GM12878 (cell line): ENCODE results near the gene PTPRN2. TPM values are rescaled to one million over a fixed set of nuclear protein-coding genes. Genes with fewer than 3 reads are reported as not detected.

Experiments
- ATAC-seq: fragments of 200-7000 bp; cut with Tn5 transposase; 3 replicates; pipeline ENCODE4 v1.9.1; 2020; ENCODE audit warnings: mild to moderate bottlenecking, moderate library complexity
- BruUV-seq: library from RNA; stranded (reverse); fragments of 400-500 nt; replicated peaks from 2 replicates; lab custom pipeline; 2021; lab: Mats Ljungman, UMichigan
- CTCF ChIA-PET: fragments of 300-600 bp; sonication (Branson Sonifier 250); formaldehyde crosslinking; extraction: SDS; loops from one replicate; lab custom pipeline; 2021; ENCODE audit warnings: inconsistent platforms; lab: Yijun Ruan, JAX
- POLR2A ChIA-PET: fragments of 350-600 bp; formaldehyde crosslinking; extraction: SDS; loops from one replicate; lab custom pipeline; 2021; ENCODE audit warnings: inconsistent platforms; lab: Charles Lee
- RAD21 ChIA-PET: fragments of 300-600 bp; sonication (Branson Sonifier 250); formaldehyde crosslinking; loops from one replicate; lab custom pipeline; 2023; ENCODE audit warnings: antibody characterized with exemption; ENCODE audit not compliant: unreplicated experiment; lab: Charles Lee
- SMC1A ChIA-PET: fragments of 300-600 bp; sonication (Branson Sonifier 250); formaldehyde crosslinking; loops from one replicate; lab custom pipeline; 2023; ENCODE audit not compliant: unreplicated experiment, uncharacterized antibody; lab: Charles Lee
- DNase-seq: peaks from one replicate; pipeline ENCODE4 v3.0.0-alpha.2; 2011; ENCODE audit warnings: low read depth, low spot score
- FAIRE-seq: peaks from 3 replicates; lab custom pipeline; 2011; peaks lifted over from hg19 to GRCh38; lab: Jason Lieb, UNC
- H2AFZ ChIP-seq: 2 replicates; pipeline ENCODE4 v1.6.0; 2011; ENCODE audit warnings: low read depth, low read length, control low read depth; ENCODE audit not compliant: control insufficient read depth
- H3K27ac ChIP-seq: 2 replicates; pipeline ENCODE4 v1.5.1; 2011; ENCODE audit warnings: control low read depth; ENCODE audit not compliant: control insufficient read depth, insufficient read depth
- H3K27me3 ChIP-seq, 2 experiments: replicated peaks in 1 of 2; 2 replicates each; pipeline versions ENCODE4 v1.6.0 to v1.6.1; 2011; ENCODE audit warnings: low read length in 1 of 2; ENCODE audit not compliant: control insufficient read depth in 2 of 2, insufficient read depth in 2 of 2
- H3K36me3 ChIP-seq, 2 experiments: 2 replicates each; pipeline ENCODE4 v1.5.1; 2011; ENCODE audit warnings: low read length in 1 of 2; ENCODE audit not compliant: control insufficient read depth in 2 of 2, insufficient read depth in 2 of 2
- H3K4me1 ChIP-seq: 2 replicates; pipeline ENCODE4 v1.6.1; 2011; ENCODE audit warnings: mild to moderate bottlenecking, low read length, moderate library complexity, mixed read lengths; ENCODE audit not compliant: control insufficient read depth, insufficient read depth
- H3K4me2 ChIP-seq: 2 replicates; pipeline ENCODE4 v1.6.0; 2011; ENCODE audit warnings: control low read depth; ENCODE audit not compliant: control insufficient read depth, insufficient read depth
- H3K4me3 ChIP-seq: fragments of 200-600 bp; sonication (generic); 2 replicates; pipeline ENCODE4 v1.5.1; 2016
- H3K79me2 ChIP-seq: 2 replicates; pipeline ENCODE4 v1.6.0; 2011; ENCODE audit warnings: low read length; ENCODE audit not compliant: control insufficient read depth, insufficient read depth
- H3K9ac ChIP-seq: 2 replicates; pipeline ENCODE4 v1.8.0; 2011; ENCODE audit warnings: low read length, control low read depth, mixed read lengths; ENCODE audit not compliant: control insufficient read depth, insufficient read depth
- H3K9me3 ChIP-seq: replicated peaks from 3 replicates; pipeline ENCODE4 v1.5.1; 2011; ENCODE audit warnings: mild to moderate bottlenecking, low read length; ENCODE audit not compliant: control insufficient read depth, insufficient read depth
- H4K20me1 ChIP-seq: 2 replicates; pipeline ENCODE4 v1.6.0; 2011; ENCODE audit not compliant: control insufficient read depth, insufficient read depth
- CHD4 ChIP-seq: fragments of 200-600 bp; sonication (generic); IDR thresholded peaks from 2 replicates; pipeline ENCODE4 v1.6.1; 2016; ENCODE audit warnings: mild to moderate bottlenecking
- HCFC1 ChIP-seq: fragments of 150-350 bp; IDR thresholded peaks from 2 replicates; pipeline ENCODE4 v1.6.1; 2014; ENCODE audit warnings: low read length
- HDGF ChIP-seq: fragments of 450-650 bp; IDR thresholded peaks from 2 replicates; pipeline ENCODE4 v1.6.1; 2016; ENCODE audit warnings: antibody characterized with exemption
- NBN ChIP-seq: fragments of 450-650 bp; IDR thresholded peaks from 2 replicates; pipeline ENCODE4 v1.6.1; 2016
- NR2C1 ChIP-seq: fragments of 450-650 bp; IDR thresholded peaks from 2 replicates; pipeline ENCODE4 v1.6.1; 2017; ENCODE audit warnings: antibody characterized with exemption, mild to moderate bottlenecking, moderate library complexity
- POLR2A ChIP-seq: IDR thresholded peaks from 2 replicates; pipeline ENCODE4 v1.6.1; 2011; ENCODE audit warnings: low read depth, mild to moderate bottlenecking, low read length
- RAD51 ChIP-seq: fragments of 450-650 bp; IDR thresholded peaks from 2 replicates; pipeline ENCODE4 v1.6.1; 2016; ENCODE audit warnings: moderate library complexity, mild to moderate bottlenecking, inconsistent platforms
- SKIL ChIP-seq: fragments of 450-650 bp; IDR thresholded peaks from 2 replicates; pipeline ENCODE4 v1.6.1; 2017; ENCODE audit warnings: mild to moderate bottlenecking, low read depth, inconsistent platforms; ENCODE audit not compliant: poor library complexity, severe bottlenecking
- WRNIP1 ChIP-seq: IDR thresholded peaks from 2 replicates; pipeline ENCODE4 v1.6.1; 2011; ENCODE audit warnings: low read depth, low read length, improper control_type of control experiment, borderline replicate concordance
- YBX1 ChIP-seq: fragments of 450-650 bp; IDR thresholded peaks from 2 replicates; pipeline ENCODE4 v1.6.1; 2016; ENCODE audit warnings: antibody characterized with exemption
- ZNF24 ChIP-seq: fragments of 450-650 bp; IDR thresholded peaks from 2 replicates; pipeline ENCODE4 v1.6.1; 2017; ENCODE audit warnings: antibody characterized with exemption, mild to moderate bottlenecking
- WGBS: methylation state at CpG from one replicate; pipeline ENCODE4 v1.1.6; 2016; ENCODE audit warnings: low lambda C conversion rate; ENCODE audit not compliant: insufficient replicate concordance, insufficient coverage; ENCODE audit errors: missing lambda C conversion rate; 5-methylcytosine and 5-hydroxymethylcytosine counted together
- in situ Hi-C: fragments of 300-500 bp; cut with MboI; formaldehyde crosslinking; loops from 9 replicates; pipeline ENCODE4 v1.14.3; 2018; ENCODE audit warnings: mixed read lengths
- intact Hi-C: fragments of 100-400 bp; cut with micrococcal nuclease; formaldehyde crosslinking; loops from one replicate; pipeline ENCODE4 v1.14.2; 2022; ENCODE audit not compliant: unreplicated experiment
- polyA plus RNA-seq, 11 experiments: library from polyadenylated mRNA; depleted of rRNA in 4 of 11; unstranded in 6 of 11; stranded (reverse) in 5 of 11; fragments of >200 nt; fragmentation: Nextera tagmentation in 4 of 11; fragmentation: Illumina TruSeq in 1 of 11; extraction: Ambion mirVana in 4 of 11; extraction: Trizol in 1 of 11; gene quantifications; 1 replicate in 1 of 11; 2 replicates in 10 of 11; pipeline versions ENCODE4 v1.2.1 to v1.2.3, GENCODE V29; 2011 to 2016; ENCODE audit warnings: inconsistent platforms in 2 of 11, missing spikeins in 2 of 11, low read depth in 1 of 11
- total RNA-seq, 4 experiments: library from RNA; depleted of rRNA in 3 of 4; stranded (reverse); fragments of >200 nt in 3 of 4; fragmentation: Illumina TruSeq in 1 of 4; extraction: Trizol in 1 of 4; gene quantifications; 2 replicates each; pipeline versions ENCODE4 v1.2.1 to v1.2.3, GENCODE V29; 2013 to 2021

PTPRN2 gene
- total and polyA plus RNA-seq, 10 of the 15 experiments (the other 5 are each of a cell fraction or from before 2014, with no cell fraction given): 5.4 TPM; not detected in 9

GRCh38 chr7:157784979-157785441 lies 802.6 kb downstream of the PTPRN2 start:
- Histone ChIP-seq H3K4me2 (no peak overlapping the region), H2AFZ (no peak overlapping the region), H3K9me3 (peaks cover under 1% of the 10 kb centered on the region; the same call in 1 of the 3 replicates), H3K4me1 (no peaks in the 10 kb centered on the region), H3K36me3 (no peaks in the 10 kb centered on the region), H3K27ac (no peak overlapping the region), H4K20me1 (no peaks in the 10 kb centered on the region), H3K27me3 (no peaks in the 10 kb centered on the region), H3K9ac (no peak overlapping the region), H3K4me3 (no peak overlapping the region)
- DNase-seq: no peak
- in situ Hi-C loops: no loop called here
- SMC1A ChIA-PET: no interaction called here
- no TSS peak for BruUV-seq
- TF ChIP-seq ZNF24 (no peak), RAD51 (no peak), NR2C1 (no peak), POLR2A (no peak), HCFC1 (no peak), SKIL (no peak), HDGF (no peak), YBX1 (no peak), WRNIP1 (no peak), NBN (no peak), CHD4 (no peak)
- TF ChIP-seq, all 136 proteins: peak for 0
- ChIA-PET CTCF (no interaction called here), RAD21 (no interaction called here), POLR2A (no interaction called here)
- intact Hi-C loops: no loop called here
- WGBS: 64% methylated on average over 23 of the region's 26 CpGs
- no peak for FAIRE-seq
- ATAC-seq: no peak
- H3K79me2 ChIP-seq: no peaks in the 10 kb centered on the region
